GM19395 (cell line): ENCODE results near the gene CD1D.

Source experiments
- ATAC-seq: cut with Tn5 transposase; IDR thresholded peaks from one replicate; pipeline ENCODE4 v1.9.1; 2021; ENCODE audit warnings: mild to moderate bottlenecking, moderate library complexity; ENCODE audit not compliant: unreplicated experiment

CD1D gene

GRCh38 chr1:158180741-158181576, at the start of gene CD1D:
TSS of gene CD1D (plus strand) at chr1:158180895. CDS start at chr1:158181102, 207 bp downstream.
- ATAC-seq: no peak

GRCh38 chr1:158131217-158131616, 49.5 kb upstream of the CD1D start:
- no peak for ATAC-seq

- ATAC-seq: no peak
Measured at GRCh38 chr1:158140764-158141192, 39.9 kb upstream of the CD1D start.

- no peak for ATAC-seq
Measured at GRCh38 chr1:158145173-158145719, 35.4 kb upstream of the CD1D start.

GRCh38 chr1:158146165-158146564, 34.5 kb upstream of the CD1D start:
- no peak for ATAC-seq

GRCh38 chr1:158146739-158147138, 34.0 kb upstream of the CD1D start:
- ATAC-seq: no peak

GRCh38 chr1:158147401-158147800, 33.3 kb upstream of the CD1D start:
- ATAC-seq: no peak

GRCh38 chr1:158147869-158148268, 32.8 kb upstream of the CD1D start:
- ATAC-seq: no peak

- no peak for ATAC-seq
Measured at GRCh38 chr1:158148468-158148867, 32.2 kb upstream of the CD1D start.

GRCh38 chr1:158149175-158149574, 31.5 kb upstream of the CD1D start:
- ATAC-seq: no peak

GRCh38 chr1:158149577-158150269, 31.0 kb upstream of the CD1D start:
- peak; percentile 86 for ATAC-seq

GRCh38 chr1:158150523-158150922, 30.2 kb upstream of the CD1D start:
- no peak for ATAC-seq

GRCh38 chr1:158153179-158153578, 27.5 kb upstream of the CD1D start:
- ATAC-seq: no peak

- no peak for ATAC-seq
Measured at GRCh38 chr1:158153746-158154444, 26.8 kb upstream of the CD1D start.

GRCh38 chr1:158154501-158154900, 26.2 kb upstream of the CD1D start:
- no peak for ATAC-seq

GRCh38 chr1:158155673-158156072, 25.0 kb upstream of the CD1D start:
- no peak for ATAC-seq

GRCh38 chr1:158159597-158159996, 21.1 kb upstream of the CD1D start:
- ATAC-seq: no peak

- no peak for ATAC-seq
Measured at GRCh38 chr1:158161446-158161845, 19.2 kb upstream of the CD1D start.

GRCh38 chr1:158163000-158163947, 17.4 kb upstream of the CD1D start:
- peak; percentile 98 for ATAC-seq

- ATAC-seq: no peak
Measured at GRCh38 chr1:158169105-158169504, 11.6 kb upstream of the CD1D start.
